Gastrocnemius medialis (tissue), 4 donors: ENCODE measurements around the gene PRKAG2. TPM values are rescaled to one million over a fixed set of nuclear protein-coding genes. Genes with fewer than 3 reads are reported as not detected.
A peak's percentile ranks its signal among the peaks of the same experiment; 100 is the strongest.

Source experiments
- ATAC-seq, 2 donors: fragments of 150-250 bp; one replicate each; pipeline ENCODE4 v1.9.1; 2016
- DNase-seq, 2 donors: peaks; one replicate each; pipeline ENCODE4 v3.0.0-alpha.2; 2019
- H3K27ac ChIP-seq, 4 donors: fragments of 200-600 bp; sonication (generic); 1 replicate in 1 of 4; 2 replicates in 3 of 4; pipeline ENCODE4 v1.5.1; 2016 to 2018; ENCODE audit warnings: mild to moderate bottlenecking in 2 of 4, moderate library complexity in 1 of 4
- H3K27me3 ChIP-seq, 3 donors: fragments of 200-600 bp; sonication (generic) in 2 of 3; 1 replicate in 1 of 3; 2 replicates in 2 of 3; pipeline versions ENCODE4 v1.5.1 to v1.6.0; 2016 to 2019; ENCODE audit warnings: mild to moderate bottlenecking in 1 of 3, moderate library complexity in 1 of 3
- H3K36me3 ChIP-seq, 2 donors: fragments of 200-600 bp; sonication (generic) in 1 of 2; one replicate each; pipeline ENCODE4 v1.5.1; 2017 to 2018
- H3K4me1 ChIP-seq, 2 donors: fragments of 200-600 bp; sonication (generic) in 1 of 2; one replicate each; pipeline ENCODE4 v1.5.1; 2016 to 2017; ENCODE audit warnings: mild to moderate bottlenecking in 2 of 2
- H3K4me3 ChIP-seq, 4 donors: fragments of 200-600 bp; sonication (generic) in 3 of 4; 1 replicate in 1 of 4; 2 replicates in 3 of 4; pipeline ENCODE4 v1.5.1; 2016 to 2019; ENCODE audit warnings: mild to moderate bottlenecking in 2 of 4
- H3K9me3 ChIP-seq, 3 donors: fragments of 200-600 bp; sonication (generic) in 2 of 3; 1 replicate in 1 of 3; 2 replicates in 2 of 3; pipeline ENCODE4 v1.5.1; 2016 to 2019
- CTCF ChIP-seq, 5 experiments: fragments of 450-650 bp in 3 of 5; fragments of 200-600 bp in 2 of 5; sonication (generic) in 2 of 5; IDR thresholded peaks in 4 of 5; conservative IDR thresholded peaks in 1 of 5; 1 replicate in 4 of 5; 2 replicates in 1 of 5; pipeline ENCODE4 v1.5.1; 2016 to 2019; ENCODE audit warnings: antibody characterized with exemption in 5 of 5, mild to moderate bottlenecking in 3 of 5, moderate library complexity in 3 of 5
- POLR2A ChIP-seq, 2 donors: fragments of 450-650 bp; IDR thresholded peaks; one replicate each; pipeline ENCODE4 v1.6.1; 2017; ENCODE audit warnings: antibody characterized with exemption in 2 of 2, mild to moderate bottlenecking in 2 of 2, moderate library complexity in 2 of 2
- in situ Hi-C, 4 donors: fragments of 200-750 bp; cut with MboI; loops; one replicate each; pipeline versions ENCODE4 v1.15.0 to v1.8.0; 2017; ENCODE audit warnings: low sequenced_read_pairs in 4 of 4
- intact Hi-C: fragments of 100-400 bp; cut with DNase I; formaldehyde crosslinking; loops from one replicate; pipeline ENCODE4 v1.15.1; 2023; ENCODE audit warnings: low total_unique reads
- total RNA-seq, 4 donors: library from RNA; depleted of rRNA; stranded (reverse); fragments of >200 nt; gene quantifications; one replicate each; pipeline versions ENCODE4 v1.1.0 to v1.2.3, GENCODE V29; 2016

The PRKAG2 gene
- total RNA-seq, 4 donors from 2014 or later: 5.3 to 32.6 (median 13.9) TPM

GRCh38 chr7:151924001-151924400 is 47.1 kb upstream of the PRKAG2 start:
- intact Hi-C loops (no loop called here), in situ Hi-C loops (no loop called here)
- Histone ChIP-seq H3K9me3 (no peaks in the 10 kb centered on the region), H3K4me3 (no peak overlapping the region), H3K27ac (peak overlapping the region in 2 of 4 donors; percentile 14 to 50), H3K27me3 (no peaks in the 10 kb centered on the region), H3K4me1 (peaks cover 0 to 10% of the 10 kb centered on the region in 2 donors), H3K36me3 (no peaks in the 10 kb centered on the region)
- ATAC-seq: no peak
- TF ChIP-seq CTCF (IDR thresholded peaks at IDR 0.05 in 4 of 5, conservative IDR thresholded peaks at IDR 0.05 in 1 of 5) (no peak), POLR2A (IDR thresholded peaks at IDR 0.05) (no peak)
- DNase-seq: no peak

- intact Hi-C loops (no loop called here), in situ Hi-C loops (no loop called here)
- Histone ChIP-seq H3K27ac (peak overlapping the region in 2 of 4 donors; percentile 33 to 51), H3K36me3 (no peaks in the 10 kb centered on the region), H3K9me3 (no peaks in the 10 kb centered on the region), H3K4me1 (peaks cover 0 to 10% of the 10 kb centered on the region in 2 donors), H3K27me3 (no peaks in the 10 kb centered on the region), H3K4me3 (no peak overlapping the region)
- DNase-seq (peak in 1 of 2 donors; percentile 43), ATAC-seq (peak in 1 of 2 donors; percentile 52)
- TF ChIP-seq POLR2A (IDR thresholded peaks at IDR 0.05): no peak
- no peak for TF ChIP-seq CTCF (IDR thresholded peaks at IDR 0.05 in 4 of 5, conservative IDR thresholded peaks at IDR 0.05 in 1 of 5)
These were observed 46.4 kb upstream of the PRKAG2 start for GRCh38 chr7:151923097-151923876.

GRCh38 chr7:151921451-151921850 is 44.5 kb upstream of the PRKAG2 start:
- ATAC-seq (no peak), DNase-seq (no peak)
- H3K27me3 ChIP-seq: no peaks in the 10 kb centered on the region
- intact Hi-C loops (no loop called here), in situ Hi-C loops (no loop called here)
- TF ChIP-seq POLR2A (IDR thresholded peaks at IDR 0.05) (no peak), CTCF (IDR thresholded peaks at IDR 0.05 in 4 of 5, conservative IDR thresholded peaks at IDR 0.05 in 1 of 5) (no peak)
- H3K36me3 ChIP-seq: no peaks in the 10 kb centered on the region
- H3K4me1 ChIP-seq: peaks cover 0 to 10% of the 10 kb centered on the region in 2 donors
- H3K27ac ChIP-seq: no peak overlapping the region
- H3K9me3 ChIP-seq: no peaks in the 10 kb centered on the region
- no peak overlapping the region for H3K4me3 ChIP-seq

- intact Hi-C loops: no loop called here
These were observed 43.6 kb upstream of the PRKAG2 start for GRCh38 chr7:151920488-151920887.

More at GRCh38 chr7:151920488-151920887, 43.6 kb upstream of the PRKAG2 start:
- no peaks in the 10 kb centered on the region for H3K9me3 ChIP-seq
- no peaks in the 10 kb centered on the region for H3K36me3 ChIP-seq
- no peak overlapping the region for H3K4me3 ChIP-seq
- DNase-seq (no peak), ATAC-seq (no peak)
- H3K27me3 ChIP-seq: no peaks in the 10 kb centered on the region
- TF ChIP-seq CTCF (IDR thresholded peaks at IDR 0.05 in 4 of 5, conservative IDR thresholded peaks at IDR 0.05 in 1 of 5): no peak
- no peak for TF ChIP-seq POLR2A (IDR thresholded peaks at IDR 0.05)
- in situ Hi-C loops: no loop called here
- no peak overlapping the region for H3K27ac ChIP-seq
- peaks cover 0 to under 1% of the 10 kb centered on the region in 2 donors for H3K4me1 ChIP-seq
